ENCODE results near the gene COX4I2.
A peak's percentile ranks its signal among the peaks of the same experiment; 100 is the strongest.
"Not testable (repeated sequence)": the region's sequence is repeated elsewhere in the genome, so short reads cannot be mapped to it uniquely, and the experiment has no call there.

The COX4I2 gene

DNA sequence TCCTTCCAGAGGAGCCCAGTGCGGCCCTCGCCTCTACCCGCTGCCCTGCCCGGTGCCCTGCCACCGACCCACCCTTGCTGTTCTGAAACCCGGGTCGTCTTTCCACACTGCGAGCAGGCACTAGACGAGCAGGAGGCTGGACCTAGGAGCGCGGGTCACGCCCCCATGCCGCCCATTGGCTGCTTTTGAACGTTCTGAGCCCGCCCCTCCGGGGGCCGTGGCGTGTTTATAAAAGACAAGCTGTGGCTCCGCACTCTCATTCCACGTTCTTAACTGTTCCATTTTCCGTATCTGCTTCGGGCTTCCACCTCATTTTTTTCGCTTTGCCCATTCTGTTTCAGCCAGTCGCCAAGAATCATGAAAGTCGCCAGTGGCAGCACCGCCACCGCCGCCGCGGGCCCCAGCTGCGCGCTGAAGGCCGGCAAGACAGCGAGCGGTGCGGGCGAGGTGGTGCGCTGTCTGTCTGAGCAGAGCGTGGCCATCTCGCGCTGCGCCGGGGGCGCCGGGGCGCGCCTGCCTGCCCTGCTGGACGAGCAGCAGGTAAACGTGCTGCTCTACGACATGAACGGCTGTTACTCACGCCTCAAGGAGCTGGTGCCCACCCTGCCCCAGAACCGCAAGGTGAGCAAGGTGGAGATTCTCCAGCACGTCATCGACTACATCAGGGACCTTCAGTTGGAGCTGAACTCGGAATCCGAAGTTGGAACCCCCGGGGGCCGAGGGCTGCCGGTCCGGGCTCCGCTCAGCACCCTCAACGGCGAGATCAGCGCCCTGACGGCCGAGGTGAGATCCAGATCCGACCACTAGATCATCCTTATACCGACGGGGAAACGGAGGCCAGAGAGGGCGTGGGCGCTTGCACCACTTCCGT, 32.4 kb upstream of the COX4I2 start, which contains the start of gene ID1:
Gene ID1 (plus strand): TSS at position 259 of the 871 bp plus-strand sequence. CDS start 99 bp downstream, at position 358.
- no peak within 1 kb of the TSS for H3K27ac Mint-ChIP-seq
- H3K4me3 Mint-ChIP-seq: peak within 1 kb of the TSS; percentile 86

DNA sequence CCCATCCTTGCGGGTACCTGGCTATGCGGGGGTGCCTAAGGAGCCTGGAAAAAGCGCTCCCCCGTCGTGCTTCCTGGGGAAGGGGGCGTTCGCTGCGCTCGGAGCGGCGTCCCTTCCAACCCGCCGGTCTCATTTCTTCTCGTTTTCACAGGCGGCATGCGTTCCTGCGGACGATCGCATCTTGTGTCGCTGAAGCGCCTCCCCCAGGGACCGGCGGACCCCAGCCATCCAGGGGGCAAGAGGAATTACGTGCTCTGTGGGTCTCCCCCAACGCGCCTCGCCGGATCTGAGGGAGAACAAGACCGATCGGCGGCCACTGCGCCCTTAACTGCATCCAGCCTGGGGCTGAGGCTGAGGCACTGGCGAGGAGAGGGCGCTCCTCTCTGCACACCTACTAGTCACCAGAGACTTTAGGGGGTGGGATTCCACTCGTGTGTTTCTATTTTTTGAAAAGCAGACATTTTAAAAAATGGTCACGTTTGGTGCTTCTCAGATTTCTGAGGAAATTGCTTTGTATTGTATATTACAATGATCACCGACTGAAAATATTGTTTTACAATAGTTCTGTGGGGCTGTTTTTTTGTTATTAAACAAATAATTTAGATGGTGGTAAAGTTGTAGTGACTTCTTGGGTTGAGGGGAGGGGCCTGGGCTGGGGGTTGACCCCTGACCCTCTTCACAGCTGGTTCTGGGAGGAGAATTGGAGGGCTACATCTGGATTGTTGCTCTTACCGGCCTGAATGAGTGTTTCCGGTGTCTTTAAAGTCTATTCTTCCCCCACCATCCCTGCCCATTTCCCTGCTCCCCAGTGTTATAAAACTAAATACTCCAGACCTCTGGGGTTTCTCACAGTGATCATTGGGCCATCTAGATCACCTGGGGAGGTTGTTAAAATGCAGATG, 31.6 kb upstream of the COX4I2 start:
- no peaks in the 10 kb centered on the region for H3K36me3 Mint-ChIP-seq
- DNase-seq (ENCODE audit: low spot score in 2 of 2) (peak in 1 of 2 donors; percentile 63), ATAC-seq (no peak)
- peaks cover 34% of the 10 kb centered on the region for H3K4me1 Mint-ChIP-seq
- no peak overlapping the region for H3K27ac Mint-ChIP-seq
- no peaks in the 10 kb centered on the region for H3K9me3 Mint-ChIP-seq
- peak overlapping the region; percentile 86 for H3K4me3 Mint-ChIP-seq

More for the DNA sequence above, 32.4 kb upstream of the COX4I2 start, which contains the start of gene ID1:
- ATAC-seq (peak; percentile 85), DNase-seq (ENCODE audit: low spot score in 2 of 2) (peak; percentile 65 to 90)
- Mint-ChIP-seq H3K4me1 (peaks cover 34% of the 10 kb centered on the region), H3K36me3 (no peaks in the 10 kb centered on the region), H3K9me3 (no peaks in the 10 kb centered on the region)

DNA sequence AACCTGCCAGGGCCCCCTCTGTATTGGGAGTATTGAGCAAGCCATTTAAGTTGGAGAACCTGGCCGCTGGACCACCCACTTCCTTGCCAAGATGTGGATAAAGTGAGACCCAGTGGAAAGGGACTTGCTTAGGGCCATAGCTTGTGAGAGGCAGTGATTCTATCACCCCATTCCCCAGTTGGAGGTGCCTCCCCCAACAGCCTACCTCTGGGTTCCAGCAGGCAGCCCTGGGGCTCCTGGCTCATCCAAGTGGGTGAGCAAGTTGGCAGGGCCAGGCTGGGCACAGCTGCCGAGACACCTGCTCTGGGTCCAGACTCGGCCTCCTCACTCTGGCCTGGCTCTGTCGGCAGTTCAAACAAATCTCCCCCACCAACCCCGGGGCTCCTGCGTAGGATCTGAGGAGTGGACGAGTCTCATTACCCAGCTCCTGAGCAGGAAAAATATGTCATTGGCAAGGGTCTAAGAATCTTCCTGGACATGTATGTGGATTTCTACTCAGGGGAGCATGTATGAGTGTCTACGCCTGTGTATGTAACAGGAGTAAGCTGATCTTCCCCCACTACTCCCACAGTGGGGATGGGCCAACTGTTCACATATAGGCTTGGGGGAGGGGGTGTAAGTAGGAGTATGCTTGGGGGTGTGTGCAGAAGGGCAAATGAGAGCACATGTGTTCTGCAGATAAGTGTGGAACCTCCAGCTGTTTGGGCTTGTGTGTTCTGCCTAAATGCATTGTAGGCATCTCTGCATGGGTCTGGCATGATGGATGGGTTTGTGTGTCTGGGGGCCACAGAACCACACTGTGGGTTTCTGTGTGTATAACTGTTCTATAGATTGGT, 30.7 kb upstream of the COX4I2 start:
- no peak for DNase-seq (ENCODE audit: low spot score in 2 of 2)
- ATAC-seq: no peak
- Mint-ChIP-seq H3K9me3 (no peaks in the 10 kb centered on the region), H3K36me3 (no peaks in the 10 kb centered on the region), H3K27ac (no peak overlapping the region), H3K4me3 (peak overlapping the region; percentile 86), H3K4me1 (peaks cover 34% of the 10 kb centered on the region)

DNA sequence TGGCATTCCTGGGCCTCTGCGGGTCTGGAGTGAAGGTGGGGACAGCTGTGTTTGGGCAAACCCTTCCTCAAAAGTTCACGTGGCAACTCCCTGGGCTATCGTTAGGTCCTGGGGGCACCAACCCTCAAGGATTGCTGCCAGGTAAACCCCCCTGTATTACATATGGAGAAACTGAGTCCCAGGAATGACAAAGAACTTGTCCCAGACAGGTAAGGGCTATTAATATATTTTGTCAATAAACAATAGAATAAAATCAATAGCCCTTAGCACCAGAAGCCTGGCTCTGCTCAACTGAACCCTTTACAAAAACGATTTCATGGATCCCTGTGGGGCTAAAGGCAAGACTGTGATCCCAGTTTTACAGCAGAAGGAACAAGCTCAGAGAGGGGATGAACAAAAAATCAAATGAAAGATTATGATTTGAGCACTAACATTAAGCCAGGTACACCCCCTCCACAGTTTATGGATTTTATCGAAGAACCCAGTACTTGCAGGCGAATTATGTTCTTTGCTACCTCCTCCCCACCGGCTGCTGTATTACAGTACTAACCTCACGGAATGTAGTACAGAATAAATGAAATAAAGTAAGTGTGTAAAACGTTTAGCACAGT, 30.0 kb upstream of the COX4I2 start:
- H3K9me3 Mint-ChIP-seq: no peaks in the 10 kb centered on the region
- no peak overlapping the region for H3K27ac Mint-ChIP-seq
- H3K4me1 Mint-ChIP-seq: peaks cover 29% of the 10 kb centered on the region
- no peak overlapping the region for H3K4me3 Mint-ChIP-seq
- ATAC-seq (no peak), DNase-seq (ENCODE audit: low spot score in 2 of 2) (no peak)
- H3K36me3 Mint-ChIP-seq: no peaks in the 10 kb centered on the region

DNA sequence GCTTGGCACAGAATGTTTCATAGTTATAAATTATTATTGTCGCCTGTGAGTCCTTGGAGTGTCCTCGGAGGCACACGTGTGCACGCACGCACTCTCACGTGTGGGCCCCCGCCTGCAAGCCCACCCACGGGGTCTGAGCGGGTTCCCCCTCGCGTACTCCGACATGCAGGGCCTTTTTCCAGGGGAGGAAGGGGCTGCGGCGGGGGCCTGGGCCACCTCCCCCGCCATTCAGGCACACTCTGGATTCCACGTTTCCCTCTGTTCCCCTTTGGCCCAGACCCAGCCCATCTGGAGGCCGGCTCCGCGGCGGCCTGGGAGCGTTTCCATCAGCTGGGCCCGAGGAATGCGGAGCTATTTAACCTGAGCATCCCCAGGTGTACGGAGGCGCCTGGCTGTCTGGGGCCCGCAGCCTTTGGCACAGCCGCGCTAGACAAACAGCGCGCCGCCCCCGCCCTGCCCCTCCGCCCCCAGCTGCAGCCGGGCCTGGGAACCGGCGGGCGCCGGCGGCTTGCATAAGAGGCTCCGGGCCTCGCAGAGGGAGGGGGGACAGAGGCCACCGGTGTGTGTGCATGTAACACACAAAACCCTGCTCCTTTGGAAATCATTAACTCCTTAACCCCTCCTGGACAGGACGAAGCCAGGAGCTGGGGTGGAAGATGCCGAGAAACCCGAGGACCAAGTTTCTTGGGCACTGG, 29.3 kb upstream of the COX4I2 start:
- H3K36me3 Mint-ChIP-seq: no peaks in the 10 kb centered on the region
- no peak overlapping the region for H3K4me3 Mint-ChIP-seq
- H3K27ac Mint-ChIP-seq: no peak overlapping the region
- H3K4me1 Mint-ChIP-seq: peaks cover 24% of the 10 kb centered on the region
- H3K9me3 Mint-ChIP-seq: no peaks in the 10 kb centered on the region
- ATAC-seq (no peak), DNase-seq (ENCODE audit: low spot score in 2 of 2) (no peak)

DNA sequence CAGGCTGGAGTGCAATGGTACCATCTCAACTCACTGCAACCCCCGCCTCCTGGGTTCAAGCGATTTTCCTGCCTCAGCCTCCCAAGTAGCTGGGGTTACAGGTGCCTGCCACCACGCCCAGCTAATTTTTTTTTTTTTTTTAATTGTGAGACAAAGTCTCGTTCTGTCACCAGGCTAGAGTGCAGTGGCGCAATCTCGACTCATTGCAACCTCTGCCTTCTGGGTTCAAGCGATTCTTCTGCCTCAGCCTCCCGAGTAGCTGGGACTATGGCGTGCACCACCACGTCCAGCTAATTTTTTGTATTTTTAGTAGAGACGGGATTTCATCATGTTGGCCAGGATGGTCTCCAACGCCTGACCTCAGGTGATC, 25.5 kb upstream of the COX4I2 start:
- not testable (repeated sequence) for H3K4me3 Mint-ChIP-seq; H3K27ac Mint-ChIP-seq; DNase-seq (ENCODE audit: low spot score in 2 of 2); H3K4me1 Mint-ChIP-seq; H3K9me3 Mint-ChIP-seq; ATAC-seq; H3K36me3 Mint-ChIP-seq

DNA sequence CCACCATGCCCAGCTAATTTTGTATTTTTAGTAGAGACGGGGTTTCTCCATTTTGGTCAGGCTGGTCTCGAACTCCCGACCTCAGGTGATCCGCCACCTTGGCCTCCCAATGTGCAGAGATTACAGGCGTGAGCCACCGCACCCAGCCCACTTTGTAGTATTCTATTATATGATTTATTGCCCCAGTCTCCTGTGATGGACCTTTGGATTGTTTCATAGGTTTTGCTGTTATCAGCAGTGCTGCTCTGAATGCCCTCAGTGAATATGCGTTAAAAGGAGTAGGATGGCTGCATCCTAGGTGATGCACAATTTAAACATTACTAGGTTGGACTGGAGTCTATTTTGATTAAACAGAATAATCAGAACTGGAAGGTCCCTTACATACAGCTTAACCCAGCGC, 22.3 kb upstream of the COX4I2 start:
- no peak for DNase-seq (ENCODE audit: low spot score in 2 of 2)
- H3K4me3 Mint-ChIP-seq: no peak overlapping the region
- H3K27ac Mint-ChIP-seq: no peak overlapping the region
- ATAC-seq: no peak
- H3K36me3 Mint-ChIP-seq: no peaks in the 10 kb centered on the region
- H3K4me1 Mint-ChIP-seq: no peaks in the 10 kb centered on the region
- no peaks in the 10 kb centered on the region for H3K9me3 Mint-ChIP-seq

DNA sequence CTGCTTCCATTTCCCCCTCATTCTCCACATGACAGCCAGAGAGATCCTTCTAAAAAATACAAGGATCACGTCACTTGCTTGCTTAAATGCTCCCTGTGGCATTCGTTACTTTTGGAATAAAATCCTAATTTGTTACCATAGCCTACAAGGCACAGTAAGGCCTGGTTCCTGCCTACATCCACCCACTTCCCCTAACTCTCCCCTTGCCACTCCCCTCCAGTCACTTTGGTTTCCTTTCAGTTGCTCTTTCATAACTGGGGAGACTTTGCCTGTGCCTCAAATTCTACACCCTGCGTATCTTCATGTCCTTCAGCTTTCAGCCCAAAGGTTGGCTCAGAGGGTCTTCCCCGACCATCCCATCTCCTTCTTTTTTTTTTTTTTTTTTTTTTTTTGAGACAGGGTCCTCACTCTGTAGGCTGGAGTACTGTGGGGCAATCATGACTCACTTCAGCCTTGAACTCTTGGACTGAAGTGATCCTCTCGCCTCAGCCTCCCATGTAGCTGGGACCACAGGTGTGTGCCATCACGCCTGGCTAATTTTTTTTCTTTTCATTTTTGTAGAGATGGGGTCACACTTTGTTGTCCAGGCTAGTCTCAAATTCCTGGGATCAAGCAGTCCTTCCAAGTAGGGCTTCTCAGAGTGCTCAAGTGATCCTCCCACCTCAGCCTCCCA, 20.1 kb upstream of the COX4I2 start:
- no peak overlapping the region for H3K27ac Mint-ChIP-seq

GRCh38 chr20:31620246-31620645, 17.5 kb upstream of the COX4I2 start:
- ATAC-seq (no peak), DNase-seq (ENCODE audit: low spot score in 2 of 2) (no peak)
- Mint-ChIP-seq H3K4me1 (no peaks in the 10 kb centered on the region), H3K27ac (no peak overlapping the region), H3K36me3 (no peaks in the 10 kb centered on the region), H3K9me3 (no peaks in the 10 kb centered on the region), H3K4me3 (no peak overlapping the region)

More for the DNA sequence above, 20.1 kb upstream of the COX4I2 start:
- ATAC-seq (no peak), DNase-seq (ENCODE audit: low spot score in 2 of 2) (no peak)
- no peaks in the 10 kb centered on the region for H3K9me3 Mint-ChIP-seq
- no peaks in the 10 kb centered on the region for H3K36me3 Mint-ChIP-seq
- no peaks in the 10 kb centered on the region for H3K4me1 Mint-ChIP-seq
- no peak overlapping the region for H3K4me3 Mint-ChIP-seq

GRCh38 chr20:31623123-31623505, 14.6 kb upstream of the COX4I2 start:
- H3K36me3 Mint-ChIP-seq; DNase-seq (ENCODE audit: low spot score in 2 of 2); H3K27ac Mint-ChIP-seq; H3K9me3 Mint-ChIP-seq; H3K4me3 Mint-ChIP-seq; ATAC-seq; H3K4me1 Mint-ChIP-seq: not testable (repeated sequence)

GRCh38 chr20:31626534-31626933, 11.2 kb upstream of the COX4I2 start:
- not testable (repeated sequence) for H3K27ac Mint-ChIP-seq; ATAC-seq; H3K4me3 Mint-ChIP-seq; DNase-seq (ENCODE audit: low spot score in 2 of 2); H3K4me1 Mint-ChIP-seq; H3K36me3 Mint-ChIP-seq; H3K9me3 Mint-ChIP-seq

DNA sequence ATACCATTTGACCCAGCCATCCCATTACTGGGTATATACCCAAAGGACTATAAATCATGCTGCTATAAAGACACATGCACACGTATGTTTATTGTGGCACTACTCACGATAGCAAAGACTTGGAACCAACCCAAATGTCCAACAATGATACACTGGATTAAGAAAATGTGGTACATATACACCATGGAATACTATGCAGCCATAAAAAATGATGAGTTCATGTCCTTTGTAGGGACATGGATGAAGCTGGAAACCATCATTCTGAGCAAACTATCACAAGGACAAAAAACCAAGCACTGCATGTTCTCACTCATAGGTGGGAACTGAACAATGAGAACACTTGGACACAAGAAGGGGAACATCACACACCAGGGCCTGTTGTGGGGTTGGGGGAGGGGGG, 9.7 kb upstream of the COX4I2 start:
- H3K4me3 Mint-ChIP-seq; H3K4me1 Mint-ChIP-seq; H3K36me3 Mint-ChIP-seq; ATAC-seq; DNase-seq (ENCODE audit: low spot score in 2 of 2); H3K27ac Mint-ChIP-seq; H3K9me3 Mint-ChIP-seq: not testable (repeated sequence)

DNA sequence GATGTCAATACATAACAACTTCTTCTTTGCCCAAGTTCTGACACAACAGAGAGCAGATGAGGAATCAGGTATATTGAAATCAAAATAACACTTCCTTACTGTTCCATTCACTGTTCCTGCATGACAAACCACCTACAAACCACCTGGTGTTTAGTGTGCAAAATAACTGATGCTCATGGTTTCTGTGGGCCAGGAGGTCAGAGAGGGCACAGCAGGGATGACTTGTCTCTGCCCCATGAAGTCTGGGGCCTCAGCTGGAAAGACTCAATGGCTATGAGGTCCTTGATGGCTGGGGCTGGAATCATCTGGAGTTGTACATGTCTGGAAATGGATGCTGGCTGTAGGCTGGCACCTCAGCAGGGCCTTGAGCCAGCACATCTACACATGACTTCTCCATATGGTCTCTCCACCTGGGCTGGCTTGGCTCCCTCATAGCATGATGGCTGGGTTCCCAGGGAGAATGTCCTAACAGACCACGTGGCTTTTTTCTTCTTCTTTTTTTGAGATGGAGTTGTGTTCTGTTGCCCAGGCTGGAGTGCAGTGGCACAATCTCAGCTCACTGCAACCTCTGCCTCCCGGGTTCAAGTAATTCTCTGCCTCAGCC, 7.4 kb upstream of the COX4I2 start:
- Mint-ChIP-seq H3K4me1 (peaks cover 3% of the 10 kb centered on the region), H3K36me3 (no peaks in the 10 kb centered on the region), H3K4me3 (no peak overlapping the region), H3K27ac (no peak overlapping the region), H3K9me3 (no peaks in the 10 kb centered on the region)
- peak; percentile 82 for ATAC-seq
- no peak for DNase-seq (ENCODE audit: low spot score in 2 of 2)

Data from stimulated activated effector memory CD8-positive, alpha-beta T cell treated with anti-CD3 and anti-CD28 coated beads, Interleukin-12 subunit alpha, Interleukin-12 subunit beta, amount 100 ng/mL, for 72 hours (primary cell).